Measurements from ENCODE around the gene CAPN8. TPM values are rescaled to one million over a fixed set of nuclear protein-coding genes. Genes with fewer than 3 reads are reported as not detected.

CAPN8 gene
- total and polyA plus RNA-seq, 4 donors = 0.08 to 0.16 TPM; not detected in 2

DNA sequence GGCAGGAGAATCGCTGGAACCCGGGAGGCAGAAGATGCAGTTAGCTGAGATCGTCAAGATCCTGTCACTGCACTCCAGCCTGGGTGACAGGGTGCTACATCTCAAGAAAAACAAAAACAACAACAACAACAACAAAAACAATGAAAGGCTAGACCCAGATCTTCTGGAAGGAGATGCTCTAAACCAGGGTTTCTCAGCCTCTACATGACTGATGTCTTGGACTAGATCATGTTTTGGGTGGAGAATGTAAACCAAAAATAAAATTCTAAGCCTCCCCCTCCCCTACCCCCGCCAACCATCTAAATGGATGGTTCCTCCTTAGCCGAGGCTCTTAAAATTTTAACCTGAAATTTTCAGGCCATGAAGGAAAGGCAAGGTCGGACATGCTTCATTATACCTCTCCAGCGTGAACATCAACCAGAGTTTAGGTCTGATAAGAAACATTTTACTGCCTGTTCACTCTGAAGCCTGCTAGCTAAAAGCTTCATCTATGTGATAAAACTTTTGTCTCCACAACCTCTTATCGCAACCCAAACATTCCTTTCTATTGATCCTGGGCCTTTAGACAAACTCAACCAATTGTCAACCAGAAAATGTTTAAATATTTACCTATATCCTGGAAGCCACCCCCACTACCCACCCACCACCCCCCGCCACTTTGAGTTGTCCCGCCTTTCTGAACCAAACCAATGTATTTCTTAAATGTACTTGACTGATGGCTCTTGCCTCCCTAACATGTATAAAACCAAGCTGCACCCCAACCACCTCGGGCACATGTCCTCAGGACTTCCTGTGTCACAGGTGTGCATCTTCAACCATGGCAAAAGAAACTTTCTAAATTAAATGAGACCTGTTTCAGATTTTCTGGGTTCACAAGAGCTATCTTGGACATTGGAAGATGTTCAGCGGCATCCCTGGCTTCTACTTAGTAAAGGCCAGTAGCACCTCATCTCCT, 45.0 kb upstream of the CAPN8 start:
- Histone ChIP-seq H3K27ac (ENCODE audit: low read depth in 1 of 2, low read length in 2 of 2) (no peak overlapping the region), H3K27me3 (ENCODE audit: control insufficient read depth in 4 of 4, insufficient read depth in 4 of 4, low read length in 3 of 4) (no peaks in the 10 kb centered on the region), H3K9ac (ENCODE audit: low read depth in 1 of 2, low read length in 2 of 2) (no peak overlapping the region), H3K9me3 (ENCODE audit: control insufficient read depth in 4 of 4, low read length in 3 of 4) (no peaks in the 10 kb centered on the region), H3K36me3 (ENCODE audit: control insufficient read depth in 4 of 4, insufficient read depth in 3 of 4, low read depth in 1 of 4, low read length in 3 of 4) (no peaks in the 10 kb centered on the region), H3K4me3 (ENCODE audit: low read depth in 1 of 3, low read length in 3 of 3) (no peak overlapping the region), H3K4me1 (ENCODE audit: control insufficient read depth in 4 of 4, insufficient read depth in 4 of 4, low read length in 3 of 4) (peaks cover 0 to 5% (median 2%) of the 10 kb centered on the region in 4 donors)
- WGBS = 77% methylated on average over 12 of the region's 12 CpGs
- TF ChIP-seq RXRA (IDR thresholded peaks at IDR 0.05) (no peak), RAD21 (IDR thresholded peaks at IDR 0.05) (no peak), HNF4A (conservative IDR thresholded peaks at IDR 0.05) (no peak)
- TF ChIP-seq, protein P1, sequence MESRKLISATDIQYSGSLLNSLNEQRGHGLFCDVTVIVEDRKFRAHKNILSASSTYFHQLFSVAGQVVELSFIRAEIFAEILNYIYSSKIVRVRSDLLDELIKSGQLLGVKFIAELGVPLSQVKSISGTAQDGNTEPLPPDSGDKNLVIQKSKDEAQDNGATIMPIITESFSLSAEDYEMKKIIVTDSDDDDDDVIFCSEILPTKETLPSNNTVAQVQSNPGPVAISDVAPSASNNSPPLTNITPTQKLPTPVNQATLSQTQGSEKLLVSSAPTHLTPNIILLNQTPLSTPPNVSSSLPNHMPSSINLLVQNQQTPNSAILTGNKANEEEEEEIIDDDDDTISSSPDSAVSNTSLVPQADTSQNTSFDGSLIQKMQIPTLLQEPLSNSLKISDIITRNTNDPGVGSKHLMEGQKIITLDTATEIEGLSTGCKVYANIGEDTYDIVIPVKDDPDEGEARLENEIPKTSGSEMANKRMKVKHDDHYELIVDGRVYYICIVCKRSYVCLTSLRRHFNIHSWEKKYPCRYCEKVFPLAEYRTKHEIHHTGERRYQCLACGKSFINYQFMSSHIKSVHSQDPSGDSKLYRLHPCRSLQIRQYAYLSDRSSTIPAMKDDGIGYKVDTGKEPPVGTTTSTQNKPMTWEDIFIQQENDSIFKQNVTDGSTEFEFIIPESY (IDR thresholded peaks at IDR 0.05) = no peak
- TF ChIP-seq, protein P2, sequence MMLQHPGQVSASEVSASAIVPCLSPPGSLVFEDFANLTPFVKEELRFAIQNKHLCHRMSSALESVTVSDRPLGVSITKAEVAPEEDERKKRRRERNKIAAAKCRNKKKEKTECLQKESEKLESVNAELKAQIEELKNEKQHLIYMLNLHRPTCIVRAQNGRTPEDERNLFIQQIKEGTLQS (IDR thresholded peaks at IDR 0.05) = no peak
- no peak for DNase-seq (ENCODE audit: low spot score)

DNA sequence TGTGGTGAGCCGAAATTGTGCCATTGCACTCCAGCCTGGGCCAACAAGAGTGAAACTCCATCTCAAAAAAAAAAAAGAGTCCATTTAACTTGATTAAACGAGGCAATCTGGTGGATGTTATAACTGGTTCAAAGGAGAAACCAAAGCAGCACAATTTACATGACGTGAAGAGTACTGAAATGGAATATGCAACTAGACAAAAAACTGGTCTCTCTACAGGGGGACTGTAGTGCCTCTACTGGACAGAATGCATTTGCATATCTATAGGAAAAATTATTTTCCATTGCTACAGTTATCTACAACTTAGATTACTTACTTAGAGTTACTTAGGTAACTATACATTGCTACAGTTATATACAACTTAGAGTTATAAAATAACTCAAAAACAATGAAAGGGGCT, 44.1 kb upstream of the CAPN8 start:
- no peak overlapping the region for H3K27ac ChIP-seq (ENCODE audit: low read depth in 1 of 2, low read length in 2 of 2)
- H3K27me3 ChIP-seq (ENCODE audit: control insufficient read depth in 4 of 4, insufficient read depth in 4 of 4, low read length in 3 of 4) = no peaks in the 10 kb centered on the region
- no peak for DNase-seq (ENCODE audit: low spot score)
- TF ChIP-seq, protein P1 (IDR thresholded peaks at IDR 0.05) = no peak
- TF ChIP-seq HNF4A (conservative IDR thresholded peaks at IDR 0.05) (no peak), FOXA2 (IDR thresholded peaks at IDR 0.05) (no peak), HNF4G (IDR thresholded peaks at IDR 0.05) (no peak), NR2F2 (IDR thresholded peaks at IDR 0.05) (no peak), YY1 (IDR thresholded peaks at IDR 0.05) (no peak), RAD21 (IDR thresholded peaks at IDR 0.05) (no peak), GABPA (IDR thresholded peaks at IDR 0.05 in 1 of 2, conservative IDR thresholded peaks at IDR 0.05 in 1 of 2) (no peak), TAF1 (conservative IDR thresholded peaks at IDR 0.05) (no peak), SP1 (IDR thresholded peaks at IDR 0.05) (no peak), FOXA1 (IDR thresholded peaks at IDR 0.05) (no peak), EGR1 (IDR thresholded peaks at IDR 0.05; ENCODE audit: low read depth in 2 of 2) (no peak), JUND (IDR thresholded peaks at IDR 0.05) (no peak), RXRA (IDR thresholded peaks at IDR 0.05) (no peak)
- TF ChIP-seq, protein P3, sequence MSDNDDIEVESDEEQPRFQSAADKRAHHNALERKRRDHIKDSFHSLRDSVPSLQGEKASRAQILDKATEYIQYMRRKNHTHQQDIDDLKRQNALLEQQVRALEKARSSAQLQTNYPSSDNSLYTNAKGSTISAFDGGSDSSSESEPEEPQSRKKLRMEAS (IDR thresholded peaks at IDR 0.05) = no peak
- TF ChIP-seq, protein P4, sequence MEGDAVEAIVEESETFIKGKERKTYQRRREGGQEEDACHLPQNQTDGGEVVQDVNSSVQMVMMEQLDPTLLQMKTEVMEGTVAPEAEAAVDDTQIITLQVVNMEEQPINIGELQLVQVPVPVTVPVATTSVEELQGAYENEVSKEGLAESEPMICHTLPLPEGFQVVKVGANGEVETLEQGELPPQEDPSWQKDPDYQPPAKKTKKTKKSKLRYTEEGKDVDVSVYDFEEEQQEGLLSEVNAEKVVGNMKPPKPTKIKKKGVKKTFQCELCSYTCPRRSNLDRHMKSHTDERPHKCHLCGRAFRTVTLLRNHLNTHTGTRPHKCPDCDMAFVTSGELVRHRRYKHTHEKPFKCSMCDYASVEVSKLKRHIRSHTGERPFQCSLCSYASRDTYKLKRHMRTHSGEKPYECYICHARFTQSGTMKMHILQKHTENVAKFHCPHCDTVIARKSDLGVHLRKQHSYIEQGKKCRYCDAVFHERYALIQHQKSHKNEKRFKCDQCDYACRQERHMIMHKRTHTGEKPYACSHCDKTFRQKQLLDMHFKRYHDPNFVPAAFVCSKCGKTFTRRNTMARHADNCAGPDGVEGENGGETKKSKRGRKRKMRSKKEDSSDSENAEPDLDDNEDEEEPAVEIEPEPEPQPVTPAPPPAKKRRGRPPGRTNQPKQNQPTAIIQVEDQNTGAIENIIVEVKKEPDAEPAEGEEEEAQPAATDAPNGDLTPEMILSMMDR (IDR thresholded peaks at IDR 0.05; ENCODE audit: low read depth, low read length, missing input control) = no peak
- TF ChIP-seq, protein P5, sequence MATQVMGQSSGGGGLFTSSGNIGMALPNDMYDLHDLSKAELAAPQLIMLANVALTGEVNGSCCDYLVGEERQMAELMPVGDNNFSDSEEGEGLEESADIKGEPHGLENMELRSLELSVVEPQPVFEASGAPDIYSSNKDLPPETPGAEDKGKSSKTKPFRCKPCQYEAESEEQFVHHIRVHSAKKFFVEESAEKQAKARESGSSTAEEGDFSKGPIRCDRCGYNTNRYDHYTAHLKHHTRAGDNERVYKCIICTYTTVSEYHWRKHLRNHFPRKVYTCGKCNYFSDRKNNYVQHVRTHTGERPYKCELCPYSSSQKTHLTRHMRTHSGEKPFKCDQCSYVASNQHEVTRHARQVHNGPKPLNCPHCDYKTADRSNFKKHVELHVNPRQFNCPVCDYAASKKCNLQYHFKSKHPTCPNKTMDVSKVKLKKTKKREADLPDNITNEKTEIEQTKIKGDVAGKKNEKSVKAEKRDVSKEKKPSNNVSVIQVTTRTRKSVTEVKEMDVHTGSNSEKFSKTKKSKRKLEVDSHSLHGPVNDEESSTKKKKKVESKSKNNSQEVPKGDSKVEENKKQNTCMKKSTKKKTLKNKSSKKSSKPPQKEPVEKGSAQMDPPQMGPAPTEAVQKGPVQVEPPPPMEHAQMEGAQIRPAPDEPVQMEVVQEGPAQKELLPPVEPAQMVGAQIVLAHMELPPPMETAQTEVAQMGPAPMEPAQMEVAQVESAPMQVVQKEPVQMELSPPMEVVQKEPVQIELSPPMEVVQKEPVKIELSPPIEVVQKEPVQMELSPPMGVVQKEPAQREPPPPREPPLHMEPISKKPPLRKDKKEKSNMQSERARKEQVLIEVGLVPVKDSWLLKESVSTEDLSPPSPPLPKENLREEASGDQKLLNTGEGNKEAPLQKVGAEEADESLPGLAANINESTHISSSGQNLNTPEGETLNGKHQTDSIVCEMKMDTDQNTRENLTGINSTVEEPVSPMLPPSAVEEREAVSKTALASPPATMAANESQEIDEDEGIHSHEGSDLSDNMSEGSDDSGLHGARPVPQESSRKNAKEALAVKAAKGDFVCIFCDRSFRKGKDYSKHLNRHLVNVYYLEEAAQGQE (IDR thresholded peaks at IDR 0.05) = no peak
- H3K9me3 ChIP-seq (ENCODE audit: control insufficient read depth in 4 of 4, low read length in 3 of 4) = no peaks in the 10 kb centered on the region
- H3K4me1 ChIP-seq (ENCODE audit: control insufficient read depth in 4 of 4, insufficient read depth in 4 of 4, low read length in 3 of 4) = peaks cover 0 to 5% (median 2%) of the 10 kb centered on the region in 4 donors
- H3K4me3 ChIP-seq (ENCODE audit: low read depth in 1 of 3, low read length in 3 of 3) = no peak overlapping the region
- H3K36me3 ChIP-seq (ENCODE audit: control insufficient read depth in 4 of 4, insufficient read depth in 3 of 4, low read depth in 1 of 4, low read length in 3 of 4) = no peaks in the 10 kb centered on the region
- no peak overlapping the region for H3K9ac ChIP-seq (ENCODE audit: low read depth in 1 of 2, low read length in 2 of 2)
- 79% methylated on average over 3 of the region's 3 CpGs for WGBS
